Dedifferentiated amniotic fluid mesenchymal stem cell (primary cell): ENCODE results near the gene KCNA10.

ENCODE experiments used
- DNase-seq: peaks from one replicate; pipeline ENCODE4 v3.0.0-alpha.2; 2016; ENCODE audit errors: extremely low spot score

KCNA10 gene

GRCh38 chr1:110498270-110498669, 20.7 kb downstream of the KCNA10 start:
- no peak for DNase-seq

DNA sequence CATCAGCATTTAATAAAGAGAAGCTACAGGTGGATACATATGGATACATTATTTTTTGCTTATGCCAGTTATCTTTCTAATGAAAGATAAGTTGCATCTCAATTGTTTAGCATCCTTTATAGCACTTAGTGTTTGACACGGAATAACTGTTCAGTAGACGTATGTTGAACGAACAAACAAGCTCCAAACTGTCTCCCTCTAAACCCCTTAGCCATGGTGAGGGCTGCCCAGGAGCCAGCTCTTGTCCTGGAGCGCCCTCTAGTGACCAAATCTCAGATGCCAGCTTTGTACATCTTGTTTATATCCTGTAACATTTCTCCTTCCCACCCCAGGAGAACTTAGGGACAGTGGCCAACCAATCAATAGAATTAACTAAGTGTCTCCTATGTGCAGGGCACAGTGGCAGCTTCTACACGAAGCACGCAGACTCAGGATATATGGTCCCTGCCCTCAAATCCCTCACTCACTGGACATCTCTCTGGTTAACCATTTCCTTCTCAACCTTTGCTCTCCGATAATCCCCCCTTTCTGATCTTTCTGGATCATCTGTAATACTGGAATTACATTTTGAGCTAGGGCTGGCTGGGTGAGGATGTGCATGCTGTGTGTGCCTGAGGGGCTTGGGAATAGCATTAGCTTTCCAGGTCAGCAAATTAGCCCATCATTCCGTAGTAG, 22.9 kb downstream of the KCNA10 start:
- peak; percentile 59 for DNase-seq

- no peak for DNase-seq
Observed at GRCh38 chr1:110494522-110495406, 24.2 kb downstream of the KCNA10 start.

DNA sequence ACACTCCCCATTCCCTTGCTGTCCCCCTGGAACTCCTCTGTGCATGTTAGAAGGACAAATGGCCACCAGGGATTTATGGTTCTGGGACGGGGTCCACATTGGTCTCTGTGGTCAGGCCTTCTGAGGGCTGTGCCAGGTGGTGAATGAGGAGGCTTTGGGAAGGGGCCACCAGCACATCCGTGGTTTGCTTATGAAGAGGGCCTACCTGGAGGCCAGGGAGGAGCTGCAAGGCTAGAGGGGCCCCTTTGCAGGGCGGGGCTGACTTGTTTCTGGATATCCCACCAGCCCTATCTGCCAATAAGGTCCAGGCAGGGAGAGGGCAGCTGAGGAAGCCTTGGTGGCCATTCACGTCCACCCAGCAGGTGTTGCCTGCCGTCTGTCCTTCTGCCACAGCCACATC, 24.9 kb downstream of the KCNA10 start:
- no peak for DNase-seq

DNA sequence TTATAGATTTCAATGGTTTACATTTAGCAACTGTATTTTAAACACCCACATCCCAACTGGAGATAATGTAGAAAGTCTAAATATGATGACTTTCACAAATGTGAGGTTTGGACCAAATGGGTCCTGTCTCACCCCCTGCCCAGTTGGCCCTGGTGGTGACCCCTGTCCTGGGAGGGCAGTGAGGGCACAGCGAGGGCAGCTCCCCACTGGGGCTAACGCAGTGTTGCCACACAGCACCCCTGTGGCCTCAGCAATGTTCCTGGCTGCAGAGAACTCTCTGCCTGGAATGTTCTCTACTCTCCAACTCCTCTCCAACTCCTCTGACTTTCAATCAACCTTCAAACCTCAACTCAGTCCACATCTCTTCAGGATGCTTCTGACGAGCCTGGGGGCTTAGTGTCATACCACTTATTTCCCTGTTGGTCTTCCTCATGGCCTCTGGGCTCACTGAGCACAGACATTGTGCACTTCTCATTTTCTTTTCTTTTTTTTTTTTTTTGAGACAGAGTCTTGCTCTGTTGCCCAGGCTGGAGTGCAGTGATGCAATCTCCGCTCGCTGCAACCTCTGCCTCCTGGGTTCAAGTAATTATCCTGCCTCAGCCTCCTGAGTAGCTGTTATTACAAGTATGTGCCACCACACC, 25.8 kb downstream of the KCNA10 start:
- no peak for DNase-seq

DNA sequence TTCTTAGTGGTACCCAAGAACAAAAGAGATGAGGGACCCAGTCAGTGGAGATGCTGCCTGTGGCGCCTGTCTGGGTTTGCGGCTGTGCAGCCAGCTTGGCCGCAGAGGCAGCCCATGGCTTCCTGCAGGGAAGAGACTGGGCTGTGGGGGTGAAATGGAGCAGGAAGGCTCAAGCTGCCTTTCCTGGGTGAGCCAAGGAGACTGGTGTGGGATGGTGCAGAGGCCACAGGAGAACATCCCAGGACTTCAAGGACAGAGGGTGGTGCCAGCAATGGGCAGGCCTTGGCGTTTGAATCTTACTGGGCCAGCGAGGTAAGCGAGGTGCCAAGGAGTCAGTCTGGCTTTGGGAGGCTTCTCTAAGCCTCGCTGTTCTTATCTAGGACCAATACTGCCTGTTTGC, 26.4 kb downstream of the KCNA10 start:
- no peak for DNase-seq

DNA sequence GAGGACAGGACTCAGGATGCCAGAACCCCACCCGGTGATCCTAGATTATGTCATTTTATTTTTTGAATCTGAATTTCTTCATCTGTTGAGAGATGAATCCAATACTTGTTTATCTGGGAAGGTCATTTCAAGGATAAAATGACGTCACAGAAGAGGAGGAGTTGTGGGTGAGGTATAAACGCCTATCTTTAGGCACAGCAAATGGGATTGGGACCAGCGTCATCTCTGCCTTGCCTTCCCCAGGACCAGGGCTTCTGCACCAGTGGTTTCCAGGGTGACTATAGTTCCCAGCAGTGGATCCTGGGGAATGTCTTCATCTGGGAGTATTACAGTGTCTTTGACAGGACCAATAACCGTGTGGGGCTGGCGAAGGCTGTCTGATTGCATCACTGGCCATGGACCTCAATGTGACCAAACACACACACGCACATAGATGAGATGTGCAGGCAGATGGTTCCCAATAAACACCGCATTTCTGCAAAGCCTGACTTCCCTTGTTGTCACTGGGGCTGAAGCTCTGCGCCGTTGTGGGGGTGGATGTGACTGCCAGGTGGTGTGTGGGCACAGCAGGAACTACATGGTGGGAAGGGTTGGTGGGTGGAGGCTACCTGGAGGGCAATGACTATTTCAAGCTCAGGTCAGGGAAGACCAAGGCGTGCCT, 28.1 kb downstream of the KCNA10 start:
- no peak for DNase-seq

- DNase-seq = no peak
Observed at GRCh38 chr1:110489973-110490542, 28.9 kb downstream of the KCNA10 start.

DNA sequence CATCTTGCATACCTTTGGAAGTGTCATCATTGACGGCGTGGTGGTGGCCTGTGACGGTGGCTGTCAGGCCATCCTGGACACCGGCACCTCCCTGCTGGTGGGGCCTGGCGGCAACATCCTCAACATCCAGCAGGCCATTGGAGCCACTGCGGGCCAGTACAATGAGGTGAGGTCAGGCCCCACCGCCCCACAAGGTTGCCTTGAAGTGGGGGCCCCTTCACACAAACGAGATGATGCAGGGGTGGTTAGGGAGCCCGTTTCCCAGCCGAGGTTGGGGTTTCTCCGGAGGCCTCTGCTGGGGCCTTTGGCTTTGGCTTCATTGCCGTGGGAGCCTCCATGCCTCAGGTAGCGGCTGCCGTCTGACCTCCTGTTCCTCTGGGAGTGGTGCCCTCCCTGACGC, 29.6 kb downstream of the KCNA10 start:
- no peak for DNase-seq

GRCh38 chr1:110488867-110489266, 30.1 kb downstream of the KCNA10 start:
- DNase-seq = no peak

GRCh38 chr1:110488161-110488560, 30.8 kb downstream of the KCNA10 start:
- DNase-seq = no peak

DNA sequence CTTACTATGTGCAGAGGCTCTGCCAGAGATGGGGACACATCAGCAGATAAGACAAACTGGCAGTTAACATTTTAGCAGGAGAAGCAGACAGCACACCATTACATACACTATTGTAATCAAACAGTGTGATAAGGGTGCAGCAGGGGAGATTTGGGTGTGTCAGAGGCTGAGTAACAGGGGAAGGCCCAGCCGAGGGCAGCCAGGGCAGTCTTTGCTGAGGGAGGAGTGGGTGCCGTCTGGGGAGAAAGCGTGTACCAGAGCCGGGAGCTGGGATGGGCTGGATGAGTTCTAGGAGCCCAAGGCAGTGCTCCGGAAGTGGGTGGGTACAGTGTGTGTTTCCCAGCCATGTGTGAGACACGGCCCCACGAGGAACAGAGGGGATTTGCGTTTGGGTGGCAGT, 31.2 kb downstream of the KCNA10 start:
- no peak for DNase-seq

- no peak for DNase-seq
Observed at GRCh38 chr1:110485725-110486124, 33.2 kb downstream of the KCNA10 start.

GRCh38 chr1:110484801-110485200, 34.2 kb downstream of the KCNA10 start:
- no peak for DNase-seq

DNA sequence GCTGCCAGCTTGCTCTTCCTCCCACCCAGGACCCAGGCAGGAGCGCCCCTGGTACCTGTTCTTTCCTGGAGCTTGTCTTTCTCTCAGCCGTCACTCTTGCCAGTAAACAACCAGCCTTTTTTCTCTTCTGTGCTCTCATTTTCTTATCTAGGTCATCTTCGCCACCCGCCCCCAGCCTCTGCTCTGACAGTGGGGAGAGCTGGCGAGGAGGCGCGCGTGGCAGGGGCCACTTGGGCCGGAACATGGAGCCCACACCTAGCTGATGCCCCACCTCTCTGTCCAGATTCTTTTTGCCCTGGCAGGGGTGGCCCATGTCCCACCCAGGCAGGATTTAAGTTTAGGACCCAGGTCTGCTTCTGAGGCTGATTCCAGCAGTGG, 35.7 kb downstream of the KCNA10 start:
- DNase-seq = no peak

DNA sequence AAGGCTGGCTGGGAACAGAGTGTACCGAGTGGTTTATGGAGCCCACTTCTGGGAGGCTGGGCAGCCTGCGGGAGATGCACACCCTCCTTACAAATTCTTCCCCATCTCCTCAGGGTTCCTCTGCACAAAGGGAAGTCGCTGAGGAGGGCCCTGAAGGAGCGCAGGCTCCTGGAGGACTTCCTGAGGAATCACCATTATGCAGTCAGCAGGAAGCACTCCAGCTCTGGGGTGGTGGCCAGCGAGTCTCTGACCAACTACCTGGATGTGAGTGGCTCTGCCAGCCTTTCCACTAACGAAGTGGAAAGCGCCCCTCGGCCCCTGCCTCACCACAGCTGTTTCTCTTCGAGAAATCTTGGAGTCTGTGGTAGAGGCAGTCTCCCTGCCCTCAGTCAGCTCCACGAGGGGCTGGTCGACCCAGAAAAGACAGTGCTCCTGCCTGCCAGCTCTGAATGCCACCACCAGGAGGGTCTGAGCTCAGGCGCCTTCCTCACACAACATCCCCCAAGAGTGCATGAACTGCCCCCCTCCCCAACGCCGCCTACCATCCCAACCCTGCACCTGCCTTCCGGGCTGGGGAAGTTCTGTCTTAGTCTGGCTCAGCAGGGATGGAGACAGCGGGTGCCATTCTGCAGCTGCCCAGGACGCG, 36.2 kb downstream of the KCNA10 start:
- no peak for DNase-seq

DNA sequence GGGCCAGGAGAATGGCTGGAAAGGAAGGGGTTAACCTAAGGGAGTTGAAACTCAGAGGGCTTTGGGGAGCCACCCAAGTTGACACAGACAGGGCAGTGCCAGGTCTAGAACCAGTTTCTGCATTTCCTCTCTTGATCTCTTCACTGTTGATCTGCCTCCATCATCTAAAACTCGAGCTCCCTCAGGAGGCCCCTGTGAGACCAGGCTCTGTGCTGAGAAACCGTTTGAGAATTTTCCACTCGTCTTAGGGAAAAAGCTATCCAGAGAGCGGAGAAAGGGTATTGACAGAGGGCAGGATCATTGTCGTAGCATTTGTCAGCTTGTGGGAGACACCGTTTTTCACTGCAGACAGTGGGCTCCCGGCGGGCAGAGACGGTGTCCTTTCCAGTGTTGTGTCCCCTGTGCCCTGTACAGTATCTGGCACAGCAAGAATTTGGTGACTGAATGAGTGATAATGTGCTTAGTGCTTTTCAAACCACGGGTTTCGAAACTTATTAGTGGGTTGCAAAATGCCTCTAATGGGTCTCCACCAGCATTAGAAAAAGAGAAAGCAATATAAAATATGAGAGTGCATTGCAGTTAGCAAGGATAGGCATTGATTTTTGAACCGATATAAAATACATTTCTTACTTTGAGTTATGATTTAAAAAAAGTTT, 36.9 kb downstream of the KCNA10 start:
- DNase-seq = no peak

- no peak for DNase-seq
Observed at GRCh38 chr1:110480356-110481096, 38.4 kb downstream of the KCNA10 start.

DNA sequence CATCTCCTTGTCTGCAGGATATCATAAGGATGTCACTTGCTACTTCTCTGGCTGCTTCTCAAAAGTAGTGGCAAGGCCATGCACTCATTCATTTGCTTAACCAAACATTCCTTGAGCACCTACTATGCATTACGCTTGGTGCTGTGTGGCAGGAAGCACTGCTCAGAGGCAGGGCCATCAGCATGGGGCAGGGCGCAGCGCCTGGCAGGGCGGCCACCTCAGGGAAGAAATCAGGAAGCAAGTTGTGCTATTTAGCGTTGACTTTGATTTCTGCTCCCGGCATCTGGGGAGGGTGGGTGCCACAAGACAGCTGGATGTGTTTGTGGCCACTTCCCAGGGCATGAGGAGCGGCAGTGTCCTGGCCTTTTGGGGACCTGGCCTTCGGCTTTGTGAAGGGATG, 40.1 kb downstream of the KCNA10 start:
- no peak for DNase-seq

- no peak for DNase-seq
Observed at GRCh38 chr1:110477967-110478640, 40.9 kb downstream of the KCNA10 start.
